GM21515 (cell line): ENCODE results near the gene SMG6.
"Not testable (repeated sequence)": the region's sequence is repeated elsewhere in the genome, so short reads cannot be mapped to it uniquely, and the experiment has no call there.

Source experiments
- ATAC-seq: cut with Tn5 transposase; IDR thresholded peaks from one replicate; pipeline ENCODE4 v1.9.1; 2021; ENCODE audit not compliant: unreplicated experiment

The SMG6 gene

GRCh38 chr17:2016494-2016893, 287.1 kb downstream of the SMG6 start:
- no peak for ATAC-seq

GRCh38 chr17:2015314-2015713, 288.3 kb downstream of the SMG6 start:
- ATAC-seq = no peak

- no peak for ATAC-seq
These were observed 289.6 kb downstream of the SMG6 start for GRCh38 chr17:2013994-2014317.

GRCh38 chr17:2013220-2013993, 290.2 kb downstream of the SMG6 start:
- not testable (repeated sequence) for ATAC-seq

- ATAC-seq = no peak
These were observed 291.1 kb downstream of the SMG6 start for GRCh38 chr17:2012499-2012898.

- no peak for ATAC-seq
These were observed 291.9 kb downstream of the SMG6 start for GRCh38 chr17:2011411-2012371.
